Erythroblast (primary cell): ENCODE results near the gene GRPEL1.

Experiments used
- GATA1 ChIP-seq: IDR thresholded peaks from 2 replicates; pipeline ENCODE4 v1.6.1; 2011; ENCODE audit warnings: low read depth, mild to moderate bottlenecking, control low read depth, low read length, moderate library complexity
- POLR2A ChIP-seq: IDR thresholded peaks from 2 replicates; pipeline ENCODE4 v1.6.1; 2011; ENCODE audit warnings: mild to moderate bottlenecking, low read length

- no peak for TF ChIP-seq POLR2A
- TF ChIP-seq GATA1 = no peak
These were observed 6.0 kb downstream of the GRPEL1 start for GRCh38 chr4:7061815-7062214.
